HepG2 (cell line): ENCODE results near the gene ZNF793. TPM values are rescaled to one million over a fixed set of nuclear protein-coding genes. Genes with fewer than 3 reads are reported as not detected.
A peak's percentile ranks its signal among the peaks of the same experiment; 100 is the strongest.

Experiments used
- ARID5B ChIP-seq: IDR thresholded peaks from 2 replicates; pipeline ENCODE4 v1.4.0; 2020; ENCODE audit warnings: mild to moderate bottlenecking, missing genetic modification reagents
- GMEB2 ChIP-seq: IDR thresholded peaks from 2 replicates; pipeline ENCODE4 v1.6.1; 2016; ENCODE audit warnings: missing biosample characterization, missing genetic modification reagents, low read depth
- HNRNPLL ChIP-seq: fragments of 200-400 bp; formaldehyde crosslinking; IDR thresholded peaks from 2 replicates; pipeline ENCODE4 v1.6.1; 2017; ENCODE audit warnings: mild to moderate bottlenecking, low read depth, low read length; ENCODE audit not compliant: poor library complexity, severe bottlenecking
- MED1 ChIP-seq: sonication (generic); formaldehyde crosslinking; IDR thresholded peaks from 2 replicates; pipeline ENCODE4 v1.4.0; 2020; ENCODE audit warnings: missing genetic modification reagents
- PLSCR1 ChIP-seq: sonication (generic); formaldehyde crosslinking; IDR thresholded peaks from 2 replicates; pipeline ENCODE4 v1.5.0; 2020; ENCODE audit warnings: missing genetic modification reagents, mild to moderate bottlenecking, borderline replicate concordance
- RNF2 ChIP-seq: fragments of 450-650 bp; conservative IDR thresholded peaks from 2 replicates; pipeline ENCODE4 v1.6.1; 2016; ENCODE audit warnings: low read depth
- SALL2 ChIP-seq: sonication (generic); formaldehyde crosslinking; IDR thresholded peaks from 2 replicates; pipeline ENCODE4 v1.8.1; 2023; ENCODE audit warnings: mild to moderate bottlenecking, missing genetic modification reagents, inconsistent platforms
- SATB2 ChIP-seq: sonication (generic); formaldehyde crosslinking; IDR thresholded peaks from 2 replicates; pipeline ENCODE4 v1.5.0; 2020; ENCODE audit warnings: missing genetic modification reagents
- ZNF318 ChIP-seq: sonication (generic); formaldehyde crosslinking; IDR thresholded peaks from 2 replicates; pipeline ENCODE4 v1.4.0; 2020; ENCODE audit warnings: mild to moderate bottlenecking, missing genetic modification reagents
- ZNF367 ChIP-seq: sonication (generic); formaldehyde crosslinking; IDR thresholded peaks from 2 replicates; pipeline ENCODE4 v1.4.0; 2020; ENCODE audit warnings: missing genetic modification reagents, borderline replicate concordance
- ZNF704 ChIP-seq: sonication (generic); formaldehyde crosslinking; IDR thresholded peaks from 2 replicates; pipeline ENCODE4 v1.8.1; 2023; ENCODE audit warnings: mild to moderate bottlenecking, inconsistent platforms, moderate library complexity, missing genetic modification reagents, borderline replicate concordance
- polyA plus RNA-seq, 8 experiments: library from polyadenylated mRNA; depleted of rRNA in 3 of 8; stranded (reverse) in 7 of 8; unstranded in 1 of 8; fragments of >200 nt; fragmentation: Illumina TruSeq in 4 of 8; extraction: Trizol in 4 of 8; gene quantifications; 2 replicates each; pipeline versions ENCODE4 v1.2.1 to v1.2.3, GENCODE V29; 2011 to 2016; ENCODE audit warnings: low read depth in 4 of 8, missing spikeins in 1 of 8, mixed read lengths in 1 of 8; ENCODE audit not compliant: insufficient read depth in 1 of 8
- total RNA-seq, 5 experiments: library from RNA; depleted of rRNA; stranded (reverse); fragments of >200 nt; fragmentation: Illumina TruSeq; extraction: Trizol; gene quantifications; 2 replicates each; pipeline ENCODE4 v1.2.3, GENCODE V29; 2016; ENCODE audit warnings: low read depth in 1 of 5

Gene ZNF793
- total and polyA plus RNA-seq, 2 of the 13 experiments (the other 11 are each of a cell fraction or from before 2014, with no cell fraction given): 0.13 to 0.35 TPM

- TF ChIP-seq ZNF318 (CRISPR knock-in tag) (0 out of 2 replicates have a peak, but pooled peaks have one; percentile 28), SALL2 (CRISPR knock-in tag) (peak; percentile 61; the same call in 1 of the 2 replicates), ARID5B (no peak), MED1 (CRISPR knock-in tag) (0 out of 2 replicates have a peak, but pooled peaks have one; percentile 29), HNRNPLL (peak; percentile 75), RNF2 (0 out of 2 replicates have a peak, but pooled peaks have one; percentile 57), GMEB2 (CRISPR knock-in tag) (0 out of 2 replicates have a peak, but pooled peaks have one; percentile 22), ZNF704 (CRISPR knock-in tag) (0 out of 2 replicates have a peak, but pooled peaks have one; percentile 38), SATB2 (CRISPR knock-in tag) (no peak), ZNF367 (CRISPR knock-in tag) (no peak), PLSCR1 (no peak)
Observed at GRCh38 chr19:37468961-37469777, 37.6 kb upstream of the ZNF793 start, which contains the start of gene ZNF570 (continued).
